ENCODE data around the gene MAPK10.
"Not testable (repeated sequence)": the region's sequence is repeated elsewhere in the genome, so short reads cannot be mapped to it uniquely, and the experiment has no call there.

Gene MAPK10

DNA sequence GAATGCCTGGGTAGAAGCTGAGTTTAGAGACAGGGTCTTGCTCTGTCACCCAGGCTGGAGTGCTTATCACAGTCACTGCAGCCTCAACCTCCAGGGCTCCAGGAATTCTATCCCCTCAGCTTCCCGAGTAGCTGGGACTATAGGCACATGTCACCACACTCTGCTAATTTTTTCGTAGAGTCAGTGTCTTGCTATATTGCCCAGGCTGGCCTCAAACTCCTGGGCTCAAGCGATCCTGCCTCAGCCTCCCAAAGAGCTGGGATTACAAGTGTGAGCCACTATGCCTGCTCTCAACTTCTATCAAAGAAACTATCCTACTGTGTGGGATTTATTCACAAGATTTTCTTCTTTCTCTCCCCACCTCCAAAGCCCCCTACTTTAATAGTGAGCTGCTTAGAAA, 15.7 kb downstream of the MAPK10 start:
- Histone ChIP-seq H3K4me1 (ENCODE audit: control insufficient read depth, insufficient read depth, low read length) (peaks cover under 1% of the 10 kb centered on the region; the same call in 1 of the 2 replicates), H3K9ac (ENCODE audit: low read depth, low read length) (no peak overlapping the region), H3K9me3 (ENCODE audit: control insufficient read depth, insufficient read depth, low read length) (no peaks in the 10 kb centered on the region), H3K4me3 (ENCODE audit: low read depth, low read length) (no peak overlapping the region), H3K27ac (ENCODE audit: low read depth, low read length) (no peak overlapping the region), H3K36me3 (ENCODE audit: control insufficient read depth, insufficient read depth, low read length) (no peaks in the 10 kb centered on the region), H3K27me3 (ENCODE audit: control insufficient read depth, insufficient read depth, low read length) (no peaks in the 10 kb centered on the region)

DNA sequence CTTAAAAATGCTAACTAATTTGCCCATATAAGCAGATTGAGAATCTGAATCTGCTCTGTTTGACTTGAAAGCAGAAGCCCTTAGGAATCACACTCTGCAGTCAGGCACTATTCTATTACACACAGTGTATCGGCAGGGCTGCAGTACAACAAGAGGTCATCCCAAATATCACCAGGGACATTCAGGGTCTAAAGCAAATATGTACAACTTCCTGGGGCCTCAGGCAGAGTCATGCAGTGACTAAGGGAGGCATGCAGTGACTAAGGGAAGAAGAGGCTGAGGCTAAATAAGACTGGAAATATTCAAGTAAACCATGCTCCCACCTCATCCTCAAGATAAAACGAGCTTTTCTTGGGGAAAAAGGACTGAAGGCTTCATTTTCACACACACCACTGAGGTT, 20.9 kb downstream of the MAPK10 start:
- no peak overlapping the region for H3K4me3 ChIP-seq (ENCODE audit: low read depth, low read length)
- no peaks in the 10 kb centered on the region for H3K27me3 ChIP-seq (ENCODE audit: control insufficient read depth, insufficient read depth, low read length)
- no peaks in the 10 kb centered on the region for H3K36me3 ChIP-seq (ENCODE audit: control insufficient read depth, insufficient read depth, low read length)
- no peaks in the 10 kb centered on the region for H3K4me1 ChIP-seq (ENCODE audit: control insufficient read depth, insufficient read depth, low read length)
- H3K27ac ChIP-seq (ENCODE audit: low read depth, low read length), result no peak overlapping the region
- no peak overlapping the region for H3K9ac ChIP-seq (ENCODE audit: low read depth, low read length)
- H3K9me3 ChIP-seq (ENCODE audit: control insufficient read depth, insufficient read depth, low read length), result no peaks in the 10 kb centered on the region

DNA sequence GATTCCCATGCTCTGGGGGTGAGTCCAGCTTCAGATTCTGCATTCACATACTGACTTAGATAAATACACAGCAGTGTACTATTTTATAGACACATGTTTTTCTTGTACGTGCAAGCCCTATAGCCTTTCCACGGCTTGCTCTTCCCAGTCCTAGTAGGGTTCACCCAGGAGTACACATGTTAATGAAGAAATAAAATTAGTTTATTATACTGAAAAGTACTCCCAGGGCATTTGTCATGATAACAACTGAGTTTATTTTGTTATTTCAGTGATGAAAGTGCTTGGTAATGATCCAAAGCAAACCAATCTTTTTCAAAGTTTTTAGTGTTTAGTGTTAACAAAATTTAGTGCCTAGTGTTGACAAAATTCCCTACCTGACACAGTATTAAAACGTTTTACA, 21.3 kb downstream of the MAPK10 start:
- H3K9me3 ChIP-seq (ENCODE audit: control insufficient read depth, insufficient read depth, low read length), result no peaks in the 10 kb centered on the region
- H3K4me1 ChIP-seq (ENCODE audit: control insufficient read depth, insufficient read depth, low read length), result no peaks in the 10 kb centered on the region
- H3K27ac ChIP-seq (ENCODE audit: low read depth, low read length), result no peak overlapping the region
- no peak overlapping the region for H3K4me3 ChIP-seq (ENCODE audit: low read depth, low read length)
- H3K27me3 ChIP-seq (ENCODE audit: control insufficient read depth, insufficient read depth, low read length), result no peaks in the 10 kb centered on the region
- no peak overlapping the region for H3K9ac ChIP-seq (ENCODE audit: low read depth, low read length)
- H3K36me3 ChIP-seq (ENCODE audit: control insufficient read depth, insufficient read depth, low read length), result no peaks in the 10 kb centered on the region

DNA sequence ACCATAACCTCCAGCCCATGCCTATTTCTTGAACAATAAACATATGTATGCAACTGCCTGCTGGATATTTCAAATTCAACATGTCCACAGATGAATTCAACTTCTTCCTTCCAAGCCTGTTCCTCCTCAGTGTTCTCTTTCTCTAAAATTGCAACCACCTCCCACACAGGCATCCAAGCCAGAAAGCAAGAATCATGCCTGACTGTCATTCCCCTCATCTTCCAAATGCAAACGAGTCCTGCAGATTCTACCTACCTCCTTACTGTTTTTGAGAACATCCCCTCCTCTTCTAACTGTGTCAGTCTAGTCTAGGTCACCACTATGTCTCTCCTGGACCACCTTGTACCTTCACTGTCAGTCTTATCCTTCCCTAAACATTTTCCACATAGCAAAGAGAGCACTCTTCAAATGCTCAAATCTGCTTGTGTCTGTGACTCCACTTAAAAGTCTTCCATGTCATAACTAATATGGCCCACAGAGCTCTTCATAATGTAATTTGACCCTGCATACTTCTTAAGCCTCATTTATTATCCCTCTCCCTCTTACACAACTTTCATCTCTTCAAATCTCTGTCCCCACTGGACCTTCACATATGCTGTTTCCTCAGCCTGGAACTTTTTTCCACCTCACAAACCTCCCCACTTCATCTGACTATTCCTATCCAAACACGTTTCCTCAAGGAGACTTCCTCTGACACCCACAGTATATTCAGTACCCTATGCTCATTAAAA, 25.7 kb downstream of the MAPK10 start:
- Histone ChIP-seq H3K27ac (ENCODE audit: low read depth, low read length) (no peak overlapping the region), H3K4me1 (ENCODE audit: control insufficient read depth, insufficient read depth, low read length) (no peaks in the 10 kb centered on the region), H3K36me3 (ENCODE audit: control insufficient read depth, insufficient read depth, low read length) (no peaks in the 10 kb centered on the region), H3K27me3 (ENCODE audit: control insufficient read depth, insufficient read depth, low read length) (no peaks in the 10 kb centered on the region), H3K9me3 (ENCODE audit: control insufficient read depth, insufficient read depth, low read length) (no peaks in the 10 kb centered on the region), H3K9ac (ENCODE audit: low read depth, low read length) (no peak overlapping the region), H3K4me3 (ENCODE audit: low read depth, low read length) (no peak overlapping the region)

DNA sequence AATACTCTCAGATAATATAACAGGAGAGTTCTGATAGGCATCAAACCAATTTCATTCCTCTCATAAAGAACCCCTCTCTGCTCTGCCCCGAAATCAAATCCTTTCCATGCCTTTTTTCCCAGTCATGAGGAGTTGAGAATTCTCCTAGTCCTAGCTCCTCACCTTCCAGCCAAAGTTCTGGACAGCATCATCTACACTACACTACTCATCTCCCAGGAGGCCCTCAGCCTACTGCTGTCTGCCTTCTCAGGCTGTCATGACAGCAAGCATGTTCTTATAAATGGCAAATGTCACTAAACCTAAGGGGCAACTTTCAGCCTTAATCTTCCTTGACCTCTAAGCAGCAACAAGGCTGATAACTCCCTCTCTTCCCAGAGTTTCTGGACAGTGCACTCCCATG, 26.6 kb downstream of the MAPK10 start:
- H3K27me3 ChIP-seq (ENCODE audit: control insufficient read depth, insufficient read depth, low read length), result no peaks in the 10 kb centered on the region
- H3K4me1 ChIP-seq (ENCODE audit: control insufficient read depth, insufficient read depth, low read length), result no peaks in the 10 kb centered on the region
- H3K9ac ChIP-seq (ENCODE audit: low read depth, low read length), result no peak overlapping the region
- H3K9me3 ChIP-seq (ENCODE audit: control insufficient read depth, insufficient read depth, low read length), result no peaks in the 10 kb centered on the region
- H3K36me3 ChIP-seq (ENCODE audit: control insufficient read depth, insufficient read depth, low read length), result no peaks in the 10 kb centered on the region
- H3K27ac ChIP-seq (ENCODE audit: low read depth, low read length), result no peak overlapping the region
- H3K4me3 ChIP-seq (ENCODE audit: low read depth, low read length), result no peak overlapping the region

DNA sequence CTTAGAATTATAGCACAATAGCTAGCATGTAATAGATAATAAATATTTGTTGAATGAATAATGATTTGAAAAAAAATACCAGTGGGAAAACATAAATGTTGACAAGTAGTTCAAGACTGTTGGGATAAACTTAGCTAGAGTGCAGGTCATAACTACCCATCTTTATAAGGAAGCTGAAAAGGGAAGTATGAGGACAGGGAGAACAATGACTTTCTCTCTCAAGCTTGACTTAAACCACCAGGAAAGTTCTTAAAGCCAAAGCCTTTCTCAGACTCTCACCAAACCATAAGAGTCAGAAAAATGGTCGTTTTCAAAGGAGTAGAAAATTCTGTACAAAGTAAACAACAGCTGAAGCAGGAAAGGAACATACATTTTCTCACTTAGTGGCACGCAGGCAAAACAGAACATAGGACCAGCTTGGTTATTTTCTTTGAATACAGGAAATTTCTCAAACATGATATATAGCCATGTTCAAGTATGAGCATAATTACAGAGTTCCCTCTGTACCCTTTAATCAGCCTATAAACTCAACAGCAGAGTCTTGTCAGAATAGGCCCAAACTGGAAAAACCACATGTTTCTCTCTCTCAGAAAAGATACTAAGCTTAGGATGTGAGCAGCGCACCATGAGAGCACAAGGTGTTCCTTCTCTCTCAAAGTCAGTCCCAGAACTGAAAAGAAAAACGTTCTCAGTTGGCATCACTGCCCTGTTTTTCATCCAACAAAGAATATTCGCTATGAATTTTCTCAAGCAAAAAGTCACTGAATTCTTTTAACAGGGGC, 28.7 kb downstream of the MAPK10 start:
- Histone ChIP-seq H3K4me3 (ENCODE audit: low read depth, low read length) (no peak overlapping the region), H3K9ac (ENCODE audit: low read depth, low read length) (no peak overlapping the region), H3K4me1 (ENCODE audit: control insufficient read depth, insufficient read depth, low read length) (no peaks in the 10 kb centered on the region), H3K9me3 (ENCODE audit: control insufficient read depth, insufficient read depth, low read length) (no peaks in the 10 kb centered on the region), H3K27ac (ENCODE audit: low read depth, low read length) (no peak overlapping the region), H3K27me3 (ENCODE audit: control insufficient read depth, insufficient read depth, low read length) (no peaks in the 10 kb centered on the region), H3K36me3 (ENCODE audit: control insufficient read depth, insufficient read depth, low read length) (no peaks in the 10 kb centered on the region)

DNA sequence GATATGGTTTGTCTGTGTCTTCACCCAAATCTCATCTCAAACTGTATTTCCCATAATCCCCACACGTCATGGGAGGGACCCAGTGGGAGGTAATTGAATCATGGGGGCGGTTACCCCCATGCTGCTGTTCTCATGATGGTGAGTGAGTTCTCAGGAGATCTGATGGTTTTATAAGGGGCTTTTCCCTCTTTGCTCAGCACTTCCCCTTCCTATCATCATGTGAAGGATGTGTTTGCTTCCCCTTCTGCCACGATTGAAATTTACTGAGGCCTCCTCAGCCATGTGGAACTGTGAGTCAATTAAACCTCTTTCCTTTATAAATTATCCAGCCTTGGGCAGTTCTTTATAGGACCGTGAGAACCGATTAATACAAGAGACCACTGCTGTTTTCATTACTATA, 29.4 kb downstream of the MAPK10 start:
- not testable (repeated sequence) for H3K4me3 ChIP-seq (ENCODE audit: low read depth, low read length); H3K9ac ChIP-seq (ENCODE audit: low read depth, low read length); H3K4me1 ChIP-seq (ENCODE audit: control insufficient read depth, insufficient read depth, low read length)

DNA sequence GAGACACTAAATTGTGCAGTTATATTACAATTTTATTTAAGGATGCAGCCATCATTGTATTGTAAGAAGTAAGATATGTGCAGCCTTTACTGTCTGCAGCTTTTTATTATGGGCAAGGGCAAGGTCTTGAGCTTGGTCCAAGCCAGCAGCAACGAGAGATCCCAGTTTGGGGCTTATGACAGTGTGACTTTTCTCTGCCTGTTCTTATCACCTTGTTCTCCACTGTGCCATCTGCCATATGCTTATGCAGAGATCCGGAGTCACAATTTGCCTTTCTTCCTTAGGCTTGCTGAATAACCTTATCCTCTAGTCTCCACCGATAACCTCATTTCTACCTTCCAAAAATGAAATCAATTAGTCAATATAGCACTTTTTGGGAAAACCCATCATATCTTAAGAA, 30.4 kb downstream of the MAPK10 start:
- Histone ChIP-seq H3K9ac (ENCODE audit: low read depth, low read length) (no peak overlapping the region), H3K27me3 (ENCODE audit: control insufficient read depth, insufficient read depth, low read length) (no peaks in the 10 kb centered on the region)

More for the DNA sequence above, 29.4 kb downstream of the MAPK10 start:
- H3K27me3 ChIP-seq (ENCODE audit: control insufficient read depth, insufficient read depth, low read length); H3K36me3 ChIP-seq (ENCODE audit: control insufficient read depth, insufficient read depth, low read length); H3K27ac ChIP-seq (ENCODE audit: low read depth, low read length); H3K9me3 ChIP-seq (ENCODE audit: control insufficient read depth, insufficient read depth, low read length): not testable (repeated sequence)

DNA sequence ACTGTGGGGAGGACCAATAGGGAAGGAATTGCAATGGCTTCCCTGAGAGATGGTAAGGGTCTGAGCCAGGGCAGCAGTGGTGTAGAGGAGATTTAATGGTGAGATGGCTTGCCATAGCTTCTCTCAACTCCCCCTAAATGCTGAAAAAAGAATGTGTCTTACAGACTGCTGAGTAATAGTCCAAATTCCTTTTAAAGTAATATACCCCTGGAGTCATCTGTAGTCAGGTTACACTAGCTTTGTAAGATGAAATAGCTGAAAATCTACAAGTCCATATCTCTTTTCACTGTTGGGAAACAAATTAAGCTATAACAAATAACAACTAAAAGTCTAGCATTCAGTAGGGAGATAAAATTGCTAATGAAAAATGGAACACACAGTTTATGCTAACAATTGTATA, 33.5 kb downstream of the MAPK10 start:
- Histone ChIP-seq H3K27me3 (ENCODE audit: control insufficient read depth, insufficient read depth, low read length) (no peaks in the 10 kb centered on the region), H3K4me1 (ENCODE audit: control insufficient read depth, insufficient read depth, low read length) (no peaks in the 10 kb centered on the region), H3K9me3 (ENCODE audit: control insufficient read depth, insufficient read depth, low read length) (no peaks in the 10 kb centered on the region), H3K36me3 (ENCODE audit: control insufficient read depth, insufficient read depth, low read length) (no peaks in the 10 kb centered on the region), H3K27ac (ENCODE audit: low read depth, low read length) (no peak overlapping the region), H3K9ac (ENCODE audit: low read depth, low read length) (no peak overlapping the region), H3K4me3 (ENCODE audit: low read depth, low read length) (no peak overlapping the region)

More for the DNA sequence above, 30.4 kb downstream of the MAPK10 start:
- Histone ChIP-seq H3K36me3 (ENCODE audit: control insufficient read depth, insufficient read depth, low read length) (no peaks in the 10 kb centered on the region), H3K4me1 (ENCODE audit: control insufficient read depth, insufficient read depth, low read length) (no peaks in the 10 kb centered on the region), H3K9me3 (ENCODE audit: control insufficient read depth, insufficient read depth, low read length) (no peaks in the 10 kb centered on the region), H3K27ac (ENCODE audit: low read depth, low read length) (no peak overlapping the region), H3K4me3 (ENCODE audit: low read depth, low read length) (no peak overlapping the region)

DNA sequence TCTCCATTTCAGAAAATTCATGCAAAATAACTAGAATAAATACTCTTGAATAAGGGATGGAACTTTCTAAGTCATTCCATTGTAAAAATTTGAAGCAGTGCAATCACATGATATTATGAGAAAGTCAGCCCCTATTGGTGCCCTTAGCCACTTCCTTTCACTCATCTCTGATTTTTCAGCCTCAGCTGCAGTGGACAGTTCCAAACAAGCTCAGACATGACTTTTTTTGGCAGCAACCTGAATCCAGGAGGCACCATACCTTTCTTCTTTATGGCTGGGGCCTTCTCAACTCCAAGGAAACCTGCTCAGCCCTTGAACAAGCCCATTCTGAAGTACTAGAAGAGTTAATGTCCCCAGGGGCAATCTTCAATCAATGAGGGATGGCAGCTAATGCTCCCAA, 40.5 kb downstream of the MAPK10 start:
- H3K4me1 ChIP-seq (ENCODE audit: control insufficient read depth, insufficient read depth, low read length), result no peaks in the 10 kb centered on the region
- H3K27ac ChIP-seq (ENCODE audit: low read depth, low read length), result no peak overlapping the region
- H3K4me3 ChIP-seq (ENCODE audit: low read depth, low read length), result no peak overlapping the region
- H3K9ac ChIP-seq (ENCODE audit: low read depth, low read length), result no peak overlapping the region
- H3K36me3 ChIP-seq (ENCODE audit: control insufficient read depth, insufficient read depth, low read length), result no peaks in the 10 kb centered on the region
- no peaks in the 10 kb centered on the region for H3K27me3 ChIP-seq (ENCODE audit: control insufficient read depth, insufficient read depth, low read length)
- no peaks in the 10 kb centered on the region for H3K9me3 ChIP-seq (ENCODE audit: control insufficient read depth, insufficient read depth, low read length)

DNA sequence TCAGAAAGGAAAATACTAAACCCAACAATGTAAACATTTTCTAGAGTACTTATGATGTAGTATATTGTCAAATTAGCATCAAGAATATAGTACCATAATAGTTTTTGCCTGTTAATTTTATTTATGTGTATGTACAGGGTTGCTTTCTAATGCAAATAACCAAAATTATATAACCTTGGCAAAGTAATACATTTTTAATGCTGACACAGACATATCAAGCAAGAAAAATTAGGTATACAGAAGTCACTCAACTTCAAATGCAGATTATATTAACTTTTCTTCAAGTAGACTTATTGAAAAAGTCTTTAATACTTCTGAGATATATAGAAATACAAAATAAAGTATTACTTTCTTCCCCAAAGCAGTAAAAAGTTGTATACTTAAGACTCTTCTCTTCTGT, 44.3 kb downstream of the MAPK10 start:
- Histone ChIP-seq H3K9me3 (ENCODE audit: control insufficient read depth, insufficient read depth, low read length) (no peaks in the 10 kb centered on the region), H3K9ac (ENCODE audit: low read depth, low read length) (no peak overlapping the region), H3K36me3 (ENCODE audit: control insufficient read depth, insufficient read depth, low read length) (no peaks in the 10 kb centered on the region), H3K27me3 (ENCODE audit: control insufficient read depth, insufficient read depth, low read length) (no peaks in the 10 kb centered on the region), H3K27ac (ENCODE audit: low read depth, low read length) (no peak overlapping the region), H3K4me1 (ENCODE audit: control insufficient read depth, insufficient read depth, low read length) (no peaks in the 10 kb centered on the region), H3K4me3 (ENCODE audit: low read depth, low read length) (no peak overlapping the region)

Data from HUES48 (cell line).